Spinal cord (tissue), 10 donors: ENCODE measurements around the gene PLCL2. TPM values are rescaled to one million over a fixed set of nuclear protein-coding genes. Genes with fewer than 3 reads are reported as not detected.

Experiments
- DNase-seq, 6 donors: peaks; one replicate each; pipeline versions ENCODE4 v3.0.0 to v3.0.0-alpha.2; 2013 to 2015; ENCODE audit warnings: low spot score in 6 of 6, low read depth in 4 of 6
- H3K27ac ChIP-seq: one replicate; pipeline ENCODE4 v1.5.1; 2013; ENCODE audit warnings: low read depth, low read length, control low read depth
- H3K27me3 ChIP-seq: one replicate; pipeline ENCODE4 v1.6.1; 2013; ENCODE audit warnings: low read length; ENCODE audit not compliant: control insufficient read depth, insufficient read depth
- H3K36me3 ChIP-seq: one replicate; pipeline ENCODE4 v1.6.1; 2013; ENCODE audit warnings: low read length; ENCODE audit not compliant: control insufficient read depth, insufficient read depth
- H3K4me1 ChIP-seq: one replicate; pipeline ENCODE4 v1.6.1; 2013; ENCODE audit warnings: low read length; ENCODE audit not compliant: control insufficient read depth, insufficient read depth
- H3K4me3 ChIP-seq: one replicate; pipeline ENCODE4 v1.5.1; 2013; ENCODE audit warnings: low read depth, low read length, control low read depth
- H3K9me3 ChIP-seq: one replicate; pipeline ENCODE4 v1.6.1; 2013; ENCODE audit warnings: low read length; ENCODE audit not compliant: control insufficient read depth, insufficient read depth
- WGBS: methylation state at CpG from one replicate; pipeline ENCODE4 v1.1.5; 2013; ENCODE audit warnings: missing lambda C conversion rate; ENCODE audit not compliant: insufficient coverage; 5-methylcytosine and 5-hydroxymethylcytosine counted together
- polyA plus RNA-seq, 2 donors: library from polyadenylated mRNA; unstranded; fragments of 120-200 nt; gene quantifications; one replicate each; pipeline ENCODE4 v1.2.1, GENCODE V29; 2013; ENCODE audit not compliant: insufficient read length in 2 of 2
- total RNA-seq, 2 donors: library from RNA; depleted of rRNA in 1 of 2; stranded (reverse); fragments of 120-200 nt in 1 of 2; fragments of >200 nt in 1 of 2; gene quantifications; one replicate each; pipeline versions ENCODE4 v1.2.3 to v1.2.4, GENCODE V29; 2013 to 2014
- donor health status: healthy.

PLCL2 gene
- total and polyA plus RNA-seq, 4 donors, result 17.1 to 57.5 (median 23.9) TPM

- Histone ChIP-seq H3K36me3 (no peaks in the 10 kb centered on the region), H3K9me3 (no peaks in the 10 kb centered on the region), H3K4me1 (no peaks in the 10 kb centered on the region), H3K27me3 (no peaks in the 10 kb centered on the region), H3K4me3 (no peak overlapping the region), H3K27ac (no peak overlapping the region)
- 90% methylated on average over 2 of the region's 8 CpGs for WGBS
- DNase-seq, result no peak
Measured at GRCh38 chr3:17110660-17111396, 226.1 kb downstream of the PLCL2 start.

- no peaks in the 10 kb centered on the region for H3K36me3 ChIP-seq
- no peaks in the 10 kb centered on the region for H3K27me3 ChIP-seq
- WGBS, result 100% methylated on average over 2 of the region's 3 CpGs
- no peak overlapping the region for H3K4me3 ChIP-seq
- H3K4me1 ChIP-seq, result no peaks in the 10 kb centered on the region
- no peak overlapping the region for H3K27ac ChIP-seq
- no peaks in the 10 kb centered on the region for H3K9me3 ChIP-seq
- DNase-seq, result no peak
Measured at GRCh38 chr3:17111586-17111985, 226.8 kb downstream of the PLCL2 start.

GRCh38 chr3:17115186-17115585, 230.4 kb downstream of the PLCL2 start:
- Histone ChIP-seq H3K36me3 (no peaks in the 10 kb centered on the region), H3K4me1 (no peaks in the 10 kb centered on the region), H3K27ac (no peak overlapping the region), H3K27me3 (no peaks in the 10 kb centered on the region), H3K4me3 (no peak overlapping the region), H3K9me3 (no peaks in the 10 kb centered on the region)
- WGBS, result 96% methylated on average over 3 of the region's 3 CpGs
- no peak for DNase-seq

GRCh38 chr3:17116007-17116600, 231.3 kb downstream of the PLCL2 start:
- no peak overlapping the region for H3K27ac ChIP-seq
- no peaks in the 10 kb centered on the region for H3K36me3 ChIP-seq
- H3K4me3 ChIP-seq, result no peak overlapping the region
- H3K27me3 ChIP-seq, result no peaks in the 10 kb centered on the region
- H3K9me3 ChIP-seq, result no peaks in the 10 kb centered on the region
- no peaks in the 10 kb centered on the region for H3K4me1 ChIP-seq
- peak in 3 of 6 donors; percentile 3 to 53 (median 12) for DNase-seq
- WGBS, result 62% methylated on average over 6 of the region's 8 CpGs

GRCh38 chr3:17118771-17119170, 234.0 kb downstream of the PLCL2 start:
- H3K36me3 ChIP-seq, result no peaks in the 10 kb centered on the region
- H3K27ac ChIP-seq, result no peak overlapping the region
- no peaks in the 10 kb centered on the region for H3K27me3 ChIP-seq
- H3K9me3 ChIP-seq, result no peaks in the 10 kb centered on the region
- DNase-seq, result no peak
- whole genome bisulfite sequencing, result 88% methylated on average over 5 of the region's 6 CpGs
- no peaks in the 10 kb centered on the region for H3K4me1 ChIP-seq
- no peak overlapping the region for H3K4me3 ChIP-seq

- H3K27me3 ChIP-seq, result no peaks in the 10 kb centered on the region
- H3K4me1 ChIP-seq, result no peaks in the 10 kb centered on the region
- 97% methylated on average over 4 of the region's 5 CpGs for WGBS
- H3K4me3 ChIP-seq, result no peak overlapping the region
- no peak for DNase-seq
- H3K9me3 ChIP-seq, result no peaks in the 10 kb centered on the region
- H3K27ac ChIP-seq, result no peak overlapping the region
- H3K36me3 ChIP-seq, result no peaks in the 10 kb centered on the region
Measured at GRCh38 chr3:17119201-17120072, 234.7 kb downstream of the PLCL2 start.

- no peak overlapping the region for H3K4me3 ChIP-seq
- no peaks in the 10 kb centered on the region for H3K4me1 ChIP-seq
- H3K27me3 ChIP-seq, result no peaks in the 10 kb centered on the region
- no peak overlapping the region for H3K27ac ChIP-seq
- DNase-seq, result no peak
- H3K9me3 ChIP-seq, result no peaks in the 10 kb centered on the region
- WGBS, result 100% methylated on average over 3 of the region's 4 CpGs
- no peaks in the 10 kb centered on the region for H3K36me3 ChIP-seq
Measured at GRCh38 chr3:17120115-17120514, 235.4 kb downstream of the PLCL2 start.

- no peak overlapping the region for H3K27ac ChIP-seq
- peak in 2 of 6 donors; percentile 27 to 56 for DNase-seq
- no peaks in the 10 kb centered on the region for H3K36me3 ChIP-seq
- no peaks in the 10 kb centered on the region for H3K27me3 ChIP-seq
- no peak overlapping the region for H3K4me3 ChIP-seq
- WGBS, result 67% methylated on average over 1 of the region's 2 CpGs
- H3K9me3 ChIP-seq, result no peaks in the 10 kb centered on the region
- H3K4me1 ChIP-seq, result no peaks in the 10 kb centered on the region
Measured at GRCh38 chr3:17121336-17121735, 236.6 kb downstream of the PLCL2 start.

GRCh38 chr3:17122758-17123157, 238.0 kb downstream of the PLCL2 start:
- H3K27me3 ChIP-seq, result no peaks in the 10 kb centered on the region
- no peaks in the 10 kb centered on the region for H3K4me1 ChIP-seq
- no peak overlapping the region for H3K4me3 ChIP-seq
- 95% methylated on average over 2 of the region's 3 CpGs for WGBS
- no peaks in the 10 kb centered on the region for H3K36me3 ChIP-seq
- no peaks in the 10 kb centered on the region for H3K9me3 ChIP-seq
- no peak for DNase-seq
- no peak overlapping the region for H3K27ac ChIP-seq
